ENCODE results near the gene IRS2.

GRCh38 chr13:109717686-109718085 is 68.7 kb downstream of the IRS2 start:
- TF ChIP-seq YY1 (IDR thresholded peaks at IDR 0.05; ENCODE audit: insufficient read depth, insufficient read length) = no peak
- no peak for TF ChIP-seq ZNF274 (IDR thresholded peaks at IDR 0.05; ENCODE audit: low read depth, low read length)
- TF ChIP-seq SUZ12 (IDR thresholded peaks at IDR 0.05; ENCODE audit: extremely low read depth, insufficient read depth, insufficient read length) = no peak

Measured in NT2/D1 (cell line).